ENCODE data around the gene MICA.

Gene MICA

GRCh38 chr6:31356946-31357466 lies 46.4 kb upstream of the MICA start, which contains the start of gene HLA-B:
Gene HLA-B, minus strand, starts transcription at chr6:31357179. Its CDS starts 21 bp downstream, at chr6:31357158.
- Histone ChIP-seq H3K27me3 (peaks cover 16% of the 10 kb centered on the region), H3K36me3 (no peaks in the 10 kb centered on the region), H3K9me3 (no peaks in the 10 kb centered on the region), H3K4me3 (ENCODE audit: low read depth, low read length) (peak within 1 kb of the TSS; percentile 23; the same call in 1 of the 2 replicates), H3K4me1 (no peaks in the 10 kb centered on the region)
- no peak for DNase-seq
- no peak for TF ChIP-seq CTCF (IDR thresholded peaks at IDR 0.05; ENCODE audit: low read depth, low read length)

- H3K4me3 ChIP-seq (ENCODE audit: low read depth, low read length), result no peak overlapping the region
These were observed 45.5 kb upstream of the MICA start for GRCh38 chr6:31357886-31358285.

GRCh38 chr6:31358302-31358701 lies 45.1 kb upstream of the MICA start:
- no peak for TF ChIP-seq CTCF (IDR thresholded peaks at IDR 0.05; ENCODE audit: low read depth, low read length)
- no peak for DNase-seq
- no peaks in the 10 kb centered on the region for H3K4me1 ChIP-seq
- H3K4me3 ChIP-seq (ENCODE audit: low read depth, low read length), result no peak overlapping the region
- no peaks in the 10 kb centered on the region for H3K9me3 ChIP-seq
- peaks cover 22% of the 10 kb centered on the region for H3K27me3 ChIP-seq
- H3K36me3 ChIP-seq, result no peaks in the 10 kb centered on the region

More at GRCh38 chr6:31357886-31358285, 45.5 kb upstream of the MICA start:
- DNase-seq, result no peak
- no peaks in the 10 kb centered on the region for H3K36me3 ChIP-seq
- H3K4me1 ChIP-seq, result no peaks in the 10 kb centered on the region
- no peaks in the 10 kb centered on the region for H3K9me3 ChIP-seq
- no peak for TF ChIP-seq CTCF (IDR thresholded peaks at IDR 0.05; ENCODE audit: low read depth, low read length)
- peaks cover 21% of the 10 kb centered on the region for H3K27me3 ChIP-seq

- H3K4me3 ChIP-seq (ENCODE audit: low read depth, low read length), result no peak overlapping the region
- no peaks in the 10 kb centered on the region for H3K4me1 ChIP-seq
- H3K27me3 ChIP-seq, result peaks cover 24% of the 10 kb centered on the region
- DNase-seq, result no peak
- TF ChIP-seq CTCF (IDR thresholded peaks at IDR 0.05; ENCODE audit: low read depth, low read length), result no peak
- H3K9me3 ChIP-seq, result no peaks in the 10 kb centered on the region
- H3K36me3 ChIP-seq, result no peaks in the 10 kb centered on the region
These were observed 43.8 kb upstream of the MICA start for GRCh38 chr6:31359581-31359980.

GRCh38 chr6:31362751-31363150 lies 40.6 kb upstream of the MICA start:
- Histone ChIP-seq H3K9me3 (no peaks in the 10 kb centered on the region), H3K36me3 (no peaks in the 10 kb centered on the region), H3K4me3 (ENCODE audit: low read depth, low read length) (no peak overlapping the region), H3K27me3 (peaks cover 43% of the 10 kb centered on the region), H3K4me1 (no peaks in the 10 kb centered on the region)
- no peak for DNase-seq
- TF ChIP-seq CTCF (IDR thresholded peaks at IDR 0.05; ENCODE audit: low read depth, low read length), result no peak

- no peak for TF ChIP-seq CTCF (IDR thresholded peaks at IDR 0.05; ENCODE audit: low read depth, low read length)
- H3K36me3 ChIP-seq, result no peaks in the 10 kb centered on the region
- no peak overlapping the region for H3K4me3 ChIP-seq (ENCODE audit: low read depth, low read length)
- H3K27me3 ChIP-seq, result peaks cover 47% of the 10 kb centered on the region
- no peak for DNase-seq
- no peaks in the 10 kb centered on the region for H3K9me3 ChIP-seq
- no peaks in the 10 kb centered on the region for H3K4me1 ChIP-seq
These were observed 39.6 kb upstream of the MICA start for GRCh38 chr6:31363811-31364210.

Data from BE2C (cell line).